Measurements from ENCODE around the gene PKD2. TPM values are rescaled to one million over a fixed set of nuclear protein-coding genes. Genes with fewer than 3 reads are reported as not detected.

PKD2 gene
- total RNA-seq, 1 experiment from 2014 or later, result 38.4 TPM

DNA sequence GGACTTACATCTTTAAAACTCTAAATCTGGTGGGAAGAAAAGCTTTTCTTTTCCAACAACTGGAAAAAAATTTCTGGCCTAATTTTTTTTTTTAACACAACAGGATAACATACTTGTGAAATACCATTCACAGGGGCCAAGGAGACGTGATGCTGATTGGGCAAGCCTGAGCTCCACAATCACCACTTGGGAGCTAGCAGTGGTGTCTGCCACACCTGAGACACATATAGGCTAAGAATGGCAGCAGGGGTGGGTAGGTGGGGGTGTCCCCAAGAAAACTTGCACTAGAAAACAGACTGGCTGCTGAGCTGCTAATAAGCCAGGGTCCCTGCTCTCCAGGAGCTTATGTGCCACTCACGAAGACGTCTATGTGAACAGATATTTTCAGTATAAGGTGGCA is 5.6 kb upstream of the PKD2 start:
- Mint-ChIP-seq H3K4me1 (peaks cover 11 to 15% of the 10 kb centered on the region in 2 experiments), H3K27ac (no peak overlapping the region), H3K4me3 (no peak overlapping the region), H3K9me3 (no peaks in the 10 kb centered on the region), H3K36me3 (ENCODE audit: insufficient read depth in 1 of 3, low read depth in 3 of 3) (no peaks in the 10 kb centered on the region), H3K27me3 (ENCODE audit: low read depth) (peaks cover 23% of the 10 kb centered on the region)
- no peak overlapping the region for H2AK5ac ChIP-seq (ENCODE audit: insufficient read length, low read length)
- H3K9me3 ChIP-seq (ENCODE audit: control insufficient read depth, low read depth, low read length), result no peaks in the 10 kb centered on the region
- no peak overlapping the region for H2AFZ ChIP-seq (ENCODE audit: low read length)
- no peak overlapping the region for H3K18ac ChIP-seq (ENCODE audit: insufficient read length, low read depth, low read length)
- peaks cover 3% of the 10 kb centered on the region for H3K27me3 ChIP-seq (ENCODE audit: insufficient read depth, low read length)
- H4K91ac ChIP-seq (ENCODE audit: insufficient read length, low read depth, low read length), result no peak overlapping the region
- H2BK15ac ChIP-seq (ENCODE audit: low read depth, low read length), result no peak overlapping the region
- no peak overlapping the region for H3T11ph ChIP-seq (ENCODE audit: low read length)
- no peak overlapping the region for H3K23ac ChIP-seq (ENCODE audit: insufficient read length, low read depth, low read length)
- no peak overlapping the region for H3K4me2 ChIP-seq (ENCODE audit: insufficient read depth, insufficient read length, low read length)
- no peak for TF ChIP-seq CTCF (conservative IDR thresholded peaks at IDR 0.05)
- H2BK20ac ChIP-seq (ENCODE audit: low read depth, low read length, poor library complexity, severe bottlenecking), result no peak overlapping the region
- H3K23me2 ChIP-seq (ENCODE audit: insufficient read length, low read depth, low read length, poor library complexity, severe bottlenecking), result peaks cover under 1% of the 10 kb centered on the region
- H4K8ac ChIP-seq (replicated peaks; ENCODE audit: insufficient read length, low read depth, low read length), result no peak overlapping the region
- H2BK5ac ChIP-seq (ENCODE audit: insufficient read length, low read length), result no peak overlapping the region
- H3K56ac ChIP-seq (ENCODE audit: insufficient read length, low read depth, low read length), result no peak overlapping the region
- no peaks in the 10 kb centered on the region for H4K20me1 ChIP-seq (ENCODE audit: control insufficient read depth, insufficient read depth, insufficient read length)
- H2BK120ac ChIP-seq (ENCODE audit: low read depth, low read length, poor library complexity, severe bottlenecking), result no peak overlapping the region
- H3K27ac ChIP-seq (ENCODE audit: insufficient read length, low read depth, low read length), result no peak overlapping the region
- no CpG with 5 or more reads among the region's 3 CpGs for WGBS (ENCODE audit: extremely low coverage, insufficient read length, low lambda C conversion rate)
- no peak overlapping the region for H3K9ac ChIP-seq (ENCODE audit: extremely low read depth, insufficient read length, low read length)
- H3K14ac ChIP-seq (ENCODE audit: insufficient read depth, low read length), result no peak overlapping the region
- H3K4me1 ChIP-seq (ENCODE audit: insufficient read depth, low read length), result 0 out of 2 replicates have a peak, but pooled peaks cover 5% of the 10 kb centered on the region
- H3K79me1 ChIP-seq (ENCODE audit: insufficient read depth, low read depth, low read length, poor library complexity, severe bottlenecking), result no peaks in the 10 kb centered on the region
- H4K5ac ChIP-seq (ENCODE audit: insufficient read length, low read depth, low read length), result no peak overlapping the region
- no peak overlapping the region for H3K4ac ChIP-seq (ENCODE audit: low read depth, low read length)
- no peaks in the 10 kb centered on the region for H3K79me2 ChIP-seq (ENCODE audit: insufficient read depth, low read length)
- H2BK12ac ChIP-seq (ENCODE audit: insufficient read length, low read depth, low read length), result no peak overlapping the region
- no peak for DNase-seq
